ENCODE measurements around the gene ACSF2.

GRCh38 chr17:50480854-50481490 lies 55.0 kb downstream of the ACSF2 start:
- TF ChIP-seq NPAS2 (CRISPR knock-in tag; IDR thresholded peaks at IDR 0.05; ENCODE audit: borderline replicate concordance) (no peak), REST (IDR thresholded peaks at IDR 0.05) (no peak), POLR2A (IDR thresholded peaks at IDR 0.05; ENCODE audit: low read length) (no peak), EP300 (IDR thresholded peaks at IDR 0.05) (no peak), RNF2 (IDR thresholded peaks at IDR 0.05; ENCODE audit: borderline replicate concordance, low read depth) (no peak), CTCF (IDR thresholded peaks at IDR 0.05) (no peak)
